Endothelial cell of umbilical vein (primary cell): ENCODE results near the gene LHFPL4.

Source experiments
- EZH2 ChIP-seq: IDR thresholded peaks from 2 replicates; pipeline ENCODE4 v1.6.1; 2012; ENCODE audit warnings: borderline replicate concordance, low read depth, mild to moderate bottlenecking, moderate library complexity, low read length, inconsistent platforms; ENCODE audit not compliant: severe bottlenecking
- JUN ChIP-seq: IDR thresholded peaks from 2 replicates; pipeline ENCODE4 v1.6.1; 2011; ENCODE audit warnings: borderline replicate concordance, low read depth; ENCODE audit not compliant: insufficient read length, insufficient read depth
- MYC ChIP-seq: IDR thresholded peaks from one replicate; pipeline ENCODE4 v1.6.1; 2011; ENCODE audit warnings: mild to moderate bottlenecking, low read depth, low read length
- POLR2A ChIP-seq: IDR thresholded peaks from 2 replicates; pipeline ENCODE4 v1.6.1; 2012; ENCODE audit warnings: low read depth, mild to moderate bottlenecking, control low read depth, low read length
- POLR2AphosphoS5 ChIP-seq: IDR thresholded peaks from 2 replicates; pipeline ENCODE4 v1.6.1; 2012; ENCODE audit warnings: low read depth, mild to moderate bottlenecking, control low read depth, low read length, moderate library complexity; ENCODE audit not compliant: insufficient read depth
- TF ChIP-seq, protein P1 (sequence below), 2 donors: IDR thresholded peaks; 1 replicate in 1 of 2; 2 replicates in 1 of 2; pipeline ENCODE4 v1.5.1; 2011; ENCODE audit warnings: low read length in 2 of 2, mild to moderate bottlenecking in 2 of 2, moderate library complexity in 2 of 2, control low read depth in 1 of 2, inconsistent platforms in 1 of 2, low read depth in 1 of 2; ENCODE audit not compliant: insufficient read depth in 1 of 2; ENCODE audit errors: extremely low read depth in 1 of 2
- TF ChIP-seq, protein P2 (sequence below): IDR thresholded peaks from 2 replicates; pipeline ENCODE4 v1.6.1; 2011; ENCODE audit not compliant: insufficient read depth, insufficient read length

DNA sequence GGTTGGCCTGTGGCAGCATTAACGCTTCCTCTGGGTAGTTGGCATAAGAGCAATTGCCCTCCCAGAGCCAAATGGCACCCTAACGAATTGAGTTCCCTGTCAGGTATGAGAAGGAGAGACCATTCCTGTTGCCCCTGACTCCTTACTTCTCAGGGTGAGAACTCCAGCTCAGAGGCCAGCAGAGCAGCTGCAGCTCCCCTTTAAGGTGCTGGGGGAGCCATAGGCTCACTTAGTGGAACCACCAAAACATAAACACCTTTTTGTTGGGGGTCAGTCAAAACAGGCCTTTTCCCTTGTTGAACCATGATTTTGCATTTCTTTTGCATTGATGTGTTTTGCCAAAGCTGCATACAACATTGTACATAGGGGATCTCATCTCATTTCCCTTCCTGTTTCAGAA is 28.1 kb upstream of the LHFPL4 start:
- no peak for TF ChIP-seq POLR2A
- TF ChIP-seq POLR2AphosphoS5, result no peak
- TF ChIP-seq, protein P1, sequence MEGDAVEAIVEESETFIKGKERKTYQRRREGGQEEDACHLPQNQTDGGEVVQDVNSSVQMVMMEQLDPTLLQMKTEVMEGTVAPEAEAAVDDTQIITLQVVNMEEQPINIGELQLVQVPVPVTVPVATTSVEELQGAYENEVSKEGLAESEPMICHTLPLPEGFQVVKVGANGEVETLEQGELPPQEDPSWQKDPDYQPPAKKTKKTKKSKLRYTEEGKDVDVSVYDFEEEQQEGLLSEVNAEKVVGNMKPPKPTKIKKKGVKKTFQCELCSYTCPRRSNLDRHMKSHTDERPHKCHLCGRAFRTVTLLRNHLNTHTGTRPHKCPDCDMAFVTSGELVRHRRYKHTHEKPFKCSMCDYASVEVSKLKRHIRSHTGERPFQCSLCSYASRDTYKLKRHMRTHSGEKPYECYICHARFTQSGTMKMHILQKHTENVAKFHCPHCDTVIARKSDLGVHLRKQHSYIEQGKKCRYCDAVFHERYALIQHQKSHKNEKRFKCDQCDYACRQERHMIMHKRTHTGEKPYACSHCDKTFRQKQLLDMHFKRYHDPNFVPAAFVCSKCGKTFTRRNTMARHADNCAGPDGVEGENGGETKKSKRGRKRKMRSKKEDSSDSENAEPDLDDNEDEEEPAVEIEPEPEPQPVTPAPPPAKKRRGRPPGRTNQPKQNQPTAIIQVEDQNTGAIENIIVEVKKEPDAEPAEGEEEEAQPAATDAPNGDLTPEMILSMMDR (IDR thresholded peaks at IDR 0.05; ENCODE audit: extremely low read depth in 1 of 2, insufficient read depth in 1 of 2, low read depth in 1 of 2, low read length in 2 of 2), result no peak
- TF ChIP-seq JUN, result no peak
- TF ChIP-seq, protein P2, sequence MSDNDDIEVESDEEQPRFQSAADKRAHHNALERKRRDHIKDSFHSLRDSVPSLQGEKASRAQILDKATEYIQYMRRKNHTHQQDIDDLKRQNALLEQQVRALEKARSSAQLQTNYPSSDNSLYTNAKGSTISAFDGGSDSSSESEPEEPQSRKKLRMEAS, result no peak
- no peak for TF ChIP-seq MYC
- TF ChIP-seq EZH2, result no peak
